ENCODE results near the gene BICRAL.
"Not testable (repeated sequence)": the region's sequence is repeated elsewhere in the genome, so short reads cannot be mapped to it uniquely, and the experiment has no call there.

BICRAL gene

GRCh38 chr6:42781796-42782688, at the start of gene BICRAL:
Gene BICRAL (plus strand): TSS chr6:42782052. CDS start chr6:42822023, 39,971 bp downstream.
- FAIRE-seq (no peak), DNase-seq (ENCODE audit: insufficient read length, low spot score) (peak; percentile 71)
- TF ChIP-seq POLR2A (IDR thresholded peaks at IDR 0.05; ENCODE audit: low read depth, low read length), result 0 out of 2 replicates have a peak, but pooled peaks have one; percentile 30

GRCh38 chr6:42733867-42734481, 47.9 kb upstream of the BICRAL start:
- not testable (repeated sequence) for DNase-seq (ENCODE audit: insufficient read length, low spot score); FAIRE-seq

- no peak for TF ChIP-seq POLR2A (IDR thresholded peaks at IDR 0.05; ENCODE audit: low read depth, low read length)
- no peak for FAIRE-seq
- no peak for DNase-seq (ENCODE audit: insufficient read length, low spot score)
Measured at GRCh38 chr6:42735976-42736375, 45.9 kb upstream of the BICRAL start.

GRCh38 chr6:42740725-42741124, 41.1 kb upstream of the BICRAL start:
- TF ChIP-seq POLR2A (IDR thresholded peaks at IDR 0.05; ENCODE audit: low read depth, low read length), result no peak
- DNase-seq (ENCODE audit: insufficient read length, low spot score) (no peak), FAIRE-seq (no peak)

- FAIRE-seq (no peak), DNase-seq (ENCODE audit: insufficient read length, low spot score) (peak; percentile 42)
- TF ChIP-seq POLR2A (IDR thresholded peaks at IDR 0.05; ENCODE audit: low read depth, low read length), result no peak
Measured at GRCh38 chr6:42742116-42742894, 39.5 kb upstream of the BICRAL start.

GRCh38 chr6:42744351-42744893, 37.4 kb upstream of the BICRAL start:
- DNase-seq (ENCODE audit: insufficient read length, low spot score) (no peak), FAIRE-seq (no peak)
- no peak for TF ChIP-seq POLR2A (IDR thresholded peaks at IDR 0.05; ENCODE audit: low read depth, low read length)

GRCh38 chr6:42745083-42745639, 36.7 kb upstream of the BICRAL start:
- FAIRE-seq, result no peak
- no peak for DNase-seq (ENCODE audit: insufficient read length, low spot score)
- no peak for TF ChIP-seq POLR2A (IDR thresholded peaks at IDR 0.05; ENCODE audit: low read depth, low read length)

- peak; percentile 91 for TF ChIP-seq POLR2A (IDR thresholded peaks at IDR 0.05; ENCODE audit: low read depth, low read length)
- peak; percentile 57 for FAIRE-seq
Measured at GRCh38 chr6:42745640-42746462, 36.0 kb upstream of the BICRAL start, which contains the start of gene TBCC. Gene TBCC (minus strand): TSS chr6:42746103. CDS start chr6:42746073, 30 bp downstream.

GRCh38 chr6:42746463-42747391, 35.1 kb upstream of the BICRAL start:
- FAIRE-seq (peak; percentile 48), DNase-seq (ENCODE audit: insufficient read length, low spot score) (peak; percentile 80)
- peak; percentile 52 for TF ChIP-seq POLR2A (IDR thresholded peaks at IDR 0.05; ENCODE audit: low read depth, low read length)

More at GRCh38 chr6:42745640-42746462, 36.0 kb upstream of the BICRAL start, which contains the start of gene TBCC:
- DNase-seq (ENCODE audit: insufficient read length, low spot score), result peak; percentile 95

GRCh38 chr6:42748203-42748898, 33.5 kb upstream of the BICRAL start:
- DNase-seq (ENCODE audit: insufficient read length, low spot score) (no peak), FAIRE-seq (no peak)
- no peak for TF ChIP-seq POLR2A (IDR thresholded peaks at IDR 0.05; ENCODE audit: low read depth, low read length)

- FAIRE-seq (no peak), DNase-seq (ENCODE audit: insufficient read length, low spot score) (no peak)
- TF ChIP-seq POLR2A (IDR thresholded peaks at IDR 0.05; ENCODE audit: low read depth, low read length), result no peak
Measured at GRCh38 chr6:42751055-42751454, 30.8 kb upstream of the BICRAL start.
